MCF 10A (cell line): ENCODE measurements around the gene PTPRN2. TPM values are rescaled to one million over a fixed set of nuclear protein-coding genes. Genes with fewer than 3 reads are reported as not detected.

Source experiments
- BruUV-seq: library from RNA; stranded (reverse); fragments of 400-500 nt; replicated peaks from 2 replicates; lab custom pipeline; 2021; lab: Mats Ljungman, UMichigan
- CTCF ChIA-PET: fragments of 300-600 bp; sonication (Branson Sonifier 250); formaldehyde crosslinking; extraction: SDS; loops from one replicate; lab custom pipeline; 2021; ENCODE audit warnings: antibody characterized with exemption, inconsistent platforms; lab: Yijun Ruan, JAX
- POLR2A ChIA-PET: fragments of 300-600, 350-650 bp; sonication (Branson Sonifier 250); formaldehyde crosslinking; extraction: SDS; loops from one replicate; lab custom pipeline; 2020; ENCODE audit warnings: antibody characterized with exemption, inconsistent platforms; lab: Yijun Ruan, JAX
- DNase-seq: peaks from one replicate; pipeline ENCODE4 v3.0.0-alpha.2; 2018; ENCODE audit not compliant: unreplicated experiment
- H3K27ac Mint-ChIP-seq: one replicate; pipeline ENCODE4 v1.8.0; 2022; ENCODE audit warnings: mild to moderate bottlenecking, low read depth, mixed read lengths; ENCODE audit not compliant: unreplicated experiment
- H3K27me3 Mint-ChIP-seq: one replicate; pipeline ENCODE4 v1.8.0; 2022; ENCODE audit warnings: mixed read lengths; ENCODE audit not compliant: insufficient read depth, unreplicated experiment
- H3K36me3 Mint-ChIP-seq: one replicate; pipeline ENCODE4 v1.8.0; 2022; ENCODE audit warnings: mild to moderate bottlenecking, moderate library complexity, mixed read lengths; ENCODE audit not compliant: insufficient read depth, unreplicated experiment
- H3K4me1 Mint-ChIP-seq: one replicate; pipeline ENCODE4 v1.8.0; 2022; ENCODE audit warnings: mixed read lengths; ENCODE audit not compliant: insufficient read depth, unreplicated experiment
- H3K4me3 Mint-ChIP-seq: one replicate; pipeline ENCODE4 v1.8.0; 2022; ENCODE audit warnings: mild to moderate bottlenecking, moderate library complexity, mixed read lengths; ENCODE audit not compliant: unreplicated experiment
- H3K9me3 Mint-ChIP-seq: one replicate; pipeline ENCODE4 v1.8.0; 2022; ENCODE audit warnings: mixed read lengths; ENCODE audit not compliant: unreplicated experiment
- CTCF ChIP-seq: fragments of 200-600 bp; IDR thresholded peaks from one replicate; pipeline ENCODE4 v1.8.0; 2022; ENCODE audit warnings: antibody characterized with exemption, mild to moderate bottlenecking; ENCODE audit not compliant: unreplicated experiment
- intact Hi-C: fragments of 100-400 bp; cut with micrococcal nuclease; formaldehyde crosslinking; loops from 2 replicates; pipeline ENCODE4 v1.14.1; 2022
- total RNA-seq: library from RNA; stranded (reverse); gene quantifications from 2 replicates; pipeline ENCODE4 v1.2.3, GENCODE V29; 2022

Gene PTPRN2
- total RNA-seq, 1 experiment from 2014 or later: 4.5 TPM

GRCh38 chr7:158314394-158314793, 273.2 kb downstream of the PTPRN2 start:
- Mint-ChIP-seq H3K27ac (no peak overlapping the region), H3K4me3 (no peak overlapping the region), H3K27me3 (no peaks in the 10 kb centered on the region), H3K9me3 (peaks cover 21% of the 10 kb centered on the region), H3K4me1 (no peaks in the 10 kb centered on the region), H3K36me3 (no peaks in the 10 kb centered on the region)
- CTCF ChIA-PET: no interaction called here
- no peak for TF ChIP-seq CTCF
- no peak for DNase-seq
- POLR2A ChIA-PET: no interaction called here
- intact Hi-C loops: no loop called here
- BruUV-seq: no TSS peak

GRCh38 chr7:158313931-158314330, 273.7 kb downstream of the PTPRN2 start:
- TF ChIP-seq CTCF: no peak
- H3K4me3 Mint-ChIP-seq: no peak overlapping the region
- ChIA-PET CTCF (interaction anchor here (0.5 kb wide), 1 partner anchor 109 kb away, joined by 3 read pairs; no protein-coding TSS in a partner anchor), POLR2A (no interaction called here)
- peaks cover 23% of the 10 kb centered on the region for H3K9me3 Mint-ChIP-seq
- intact Hi-C loops: no loop called here
- no peaks in the 10 kb centered on the region for H3K36me3 Mint-ChIP-seq
- no peak overlapping the region for H3K27ac Mint-ChIP-seq
- BruUV-seq: no TSS peak
- no peak for DNase-seq
- no peaks in the 10 kb centered on the region for H3K27me3 Mint-ChIP-seq
- H3K4me1 Mint-ChIP-seq: no peaks in the 10 kb centered on the region

- H3K4me1 Mint-ChIP-seq: no peaks in the 10 kb centered on the region
- no peak overlapping the region for H3K4me3 Mint-ChIP-seq
- H3K36me3 Mint-ChIP-seq: no peaks in the 10 kb centered on the region
- POLR2A ChIA-PET: no interaction called here
- CTCF ChIA-PET: no interaction called here
- H3K27me3 Mint-ChIP-seq: no peaks in the 10 kb centered on the region
- no peak for DNase-seq
- no TSS peak for BruUV-seq
- H3K9me3 Mint-ChIP-seq: peaks cover 23% of the 10 kb centered on the region
- intact Hi-C loops: no loop called here
- TF ChIP-seq CTCF: no peak
- no peak overlapping the region for H3K27ac Mint-ChIP-seq
These were observed 274.8 kb downstream of the PTPRN2 start for GRCh38 chr7:158312789-158313188.

- no peaks in the 10 kb centered on the region for H3K27me3 Mint-ChIP-seq
- DNase-seq: no peak
- peaks cover 23% of the 10 kb centered on the region for H3K9me3 Mint-ChIP-seq
- no TSS peak for BruUV-seq
- H3K4me3 Mint-ChIP-seq: no peak overlapping the region
- H3K36me3 Mint-ChIP-seq: no peaks in the 10 kb centered on the region
- no peak overlapping the region for H3K27ac Mint-ChIP-seq
- intact Hi-C loops: no loop called here
- no peak for TF ChIP-seq CTCF
- ChIA-PET POLR2A (no interaction called here), CTCF (no interaction called here)
- H3K4me1 Mint-ChIP-seq: no peaks in the 10 kb centered on the region
These were observed 275.8 kb downstream of the PTPRN2 start for GRCh38 chr7:158311791-158312190.
